Measurements from ENCODE around the gene USP21. TPM values are rescaled to one million over a fixed set of nuclear protein-coding genes. Genes with fewer than 3 reads are reported as not detected.

Gene USP21
- total and polyA plus RNA-seq, 2 of the 8 experiments (the other 6 are each of a cell fraction or from before 2014, with no cell fraction given) = 23.9 to 36.3 TPM

DNA sequence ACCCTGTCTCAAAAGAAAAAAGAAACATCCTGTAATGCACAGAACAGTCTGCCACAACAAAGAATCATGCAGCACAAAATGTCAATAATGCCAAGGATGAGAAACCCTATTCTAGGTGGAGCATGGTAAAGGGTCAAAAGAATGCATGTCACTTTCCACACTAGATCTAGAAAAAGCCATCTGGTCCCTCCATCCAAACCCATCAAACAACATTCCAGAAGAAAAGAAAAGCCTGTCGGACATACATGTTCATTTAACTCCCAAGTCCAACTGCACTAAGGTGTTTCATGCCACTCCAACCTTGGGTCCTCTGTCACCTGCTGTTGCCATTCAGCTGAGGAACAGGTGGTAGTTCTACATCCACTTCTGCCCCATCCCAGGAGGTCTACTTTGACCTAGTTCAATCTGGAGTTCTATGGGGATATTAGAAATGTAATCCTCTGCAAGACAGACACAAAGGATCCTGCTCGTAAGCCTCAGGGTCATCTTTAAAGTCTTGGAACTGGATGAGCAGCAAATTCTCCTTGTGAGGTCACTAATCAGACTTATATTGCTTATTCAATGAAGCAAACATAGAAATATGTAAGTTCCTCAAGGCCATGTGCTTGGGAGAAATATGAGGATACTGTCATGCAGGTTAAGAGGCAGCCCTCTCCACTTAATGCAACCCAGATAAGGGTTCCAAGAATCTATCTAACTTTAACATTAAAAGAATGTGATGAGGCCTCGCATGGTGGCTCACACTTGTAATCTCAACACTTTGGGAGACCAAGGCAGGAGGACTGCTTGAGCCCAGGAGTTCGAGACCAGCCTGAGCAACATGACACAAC lies 30.5 kb upstream of the USP21 start:
- no peak overlapping the region for H3K4me3 ChIP-seq (ENCODE audit: extremely low read depth in 1 of 4, insufficient read depth in 2 of 4, low read depth in 3 of 4, low read length in 4 of 4)
- no peak overlapping the region for H4K8ac ChIP-seq (ENCODE audit: extremely low read depth, insufficient read depth, low read length)
- no peaks in the 10 kb centered on the region; a peak in 1 of 7 replicates for H3K4me1 ChIP-seq (replicated peaks in 1 of 4; ENCODE audit: control insufficient read depth in 3 of 4, insufficient read depth in 4 of 4, low read length in 3 of 4)
- peaks cover 0 to 60% of the 10 kb centered on the region in 2 experiments; a peak in 3 of 4 replicates for H3K79me2 ChIP-seq (ENCODE audit: control insufficient read depth in 1 of 2, insufficient read depth in 2 of 2, low read length in 2 of 2)
- H2BK12ac ChIP-seq (ENCODE audit: low read depth, low read length) = no peak overlapping the region
- H3K27me3 ChIP-seq (replicated peaks in 1 of 4; ENCODE audit: control insufficient read depth in 3 of 4, extremely low read depth in 1 of 4, insufficient read depth in 3 of 4, low read length in 3 of 4) = no peaks in the 10 kb centered on the region
- no peak overlapping the region for H2BK5ac ChIP-seq (ENCODE audit: low read depth, low read length)
- H3K23me2 ChIP-seq (ENCODE audit: low read depth, low read length) = peaks cover 9% of the 10 kb centered on the region
- WGBS, 2 experiments (ENCODE audit: extremely low coverage in 1 of 2, insufficient coverage in 1 of 2, insufficient read length in 1 of 2, insufficient replicate concordance in 2 of 2, low coverage in 1 of 2, low lambda C conversion rate in 2 of 2, missing lambda C conversion rate in 1 of 2) = 91% methylated on average over 4 of the region's 4 CpGs; no CpG with 5 or more reads in 1 of the 2 experiments
- DNase-seq (ENCODE audit: low read depth in 1 of 2, low spot score in 2 of 2) (no peak), FAIRE-seq (no peak)
- H3K4ac ChIP-seq (replicated peaks; ENCODE audit: insufficient read length, low read depth, low read length) = no peak overlapping the region
- no peak overlapping the region for H4K5ac ChIP-seq (ENCODE audit: insufficient read length, low read depth, low read length)
- H3K56ac ChIP-seq (replicated peaks; ENCODE audit: insufficient read length, low read depth, low read length) = no peak overlapping the region
- H2AFZ ChIP-seq (ENCODE audit: low read length) = no peak overlapping the region
- no peak overlapping the region for H2BK15ac ChIP-seq (ENCODE audit: low read length)
- no peak overlapping the region for H3K23ac ChIP-seq (ENCODE audit: insufficient read length)
- POLR2A ChIA-PET (ENCODE audit: partially characterized antibody) = interaction anchor here (1.8 kb wide), 1 partner anchor 8 kb away, joined by 6 read pairs; no protein-coding TSS in a partner anchor
- H2BK120ac ChIP-seq (replicated peaks; ENCODE audit: low read depth, low read length) = no peak overlapping the region
- H3K27ac ChIP-seq (ENCODE audit: low read depth, low read length) = no peak overlapping the region
- H4K91ac ChIP-seq (replicated peaks; ENCODE audit: insufficient read length, low read length) = no peak overlapping the region
- H3K14ac ChIP-seq (ENCODE audit: insufficient read length) = no peak overlapping the region
- peaks cover 2 to 49% (median 15%) of the 10 kb centered on the region in 4 experiments; a peak in 7 of 8 replicates for H3K36me3 ChIP-seq (ENCODE audit: control insufficient read depth in 2 of 4, insufficient read depth in 4 of 4, low read length in 3 of 4)
- H3K79me1 ChIP-seq (ENCODE audit: low read depth, low read length) = peaks cover 6% of the 10 kb centered on the region
- H3K9me3 ChIP-seq (ENCODE audit: insufficient read depth in 2 of 2, low read depth in 1 of 2, low read length in 1 of 2) = no peaks in the 10 kb centered on the region
- H2AK5ac ChIP-seq (ENCODE audit: low read depth, low read length) = no peak overlapping the region
- peaks cover 2 to 11% of the 10 kb centered on the region in 2 experiments for H4K20me1 ChIP-seq (replicated peaks in 1 of 2; ENCODE audit: control insufficient read depth in 1 of 2, insufficient read depth in 2 of 2, low read length in 2 of 2)
- H3K9ac ChIP-seq (replicated peaks in 1 of 4; ENCODE audit: extremely low read depth in 1 of 4, low read depth in 3 of 4, low read length in 3 of 4) = no peak overlapping the region
- H2BK20ac ChIP-seq (ENCODE audit: low read length) = no peak overlapping the region
- H3K18ac ChIP-seq (ENCODE audit: extremely low read depth, low read length) = no peak overlapping the region
- CTCF ChIA-PET (ENCODE audit: partially characterized antibody) = interaction anchor here (0.6 to 1.1 kb wide), 2 partner anchors 11 to 13 kb away, joined by 3 to 4 read pairs; no protein-coding TSS in a partner anchor
- no peak overlapping the region for H3K4me2 ChIP-seq (ENCODE audit: insufficient read depth in 1 of 2, low read depth in 2 of 2, low read length in 2 of 2)
- TF ChIP-seq TAF1 (IDR thresholded peaks at IDR 0.05; ENCODE audit: low read depth, low read length) (no peak), CBX8 (IDR thresholded peaks at IDR 0.05; ENCODE audit: borderline replicate concordance, low read depth, low read length) (no peak), CHD1 (IDR thresholded peaks at IDR 0.05; ENCODE audit: low read depth, low read length) (no peak), SAP30 (IDR thresholded peaks at IDR 0.05; ENCODE audit: insufficient read depth, insufficient replicate concordance, low read length) (no peak), SP4 (IDR thresholded peaks at IDR 0.05; ENCODE audit: low read length) (no peak), JUND (IDR thresholded peaks at IDR 0.05; ENCODE audit: low read length) (no peak), CHD2 (IDR thresholded peaks at IDR 0.05; ENCODE audit: low read length) (no peak), MAFK (IDR thresholded peaks at IDR 0.05; ENCODE audit: low read depth, low read length) (no peak), ZNF274 (IDR thresholded peaks at IDR 0.05; ENCODE audit: borderline replicate concordance, extremely low read depth, low read length) (no peak), KDM4A (IDR thresholded peaks at IDR 0.05; ENCODE audit: low read depth, low read length, severe bottlenecking) (no peak), EP300 (IDR thresholded peaks at IDR 0.05; ENCODE audit: borderline replicate concordance in 1 of 2, low read depth in 2 of 2, low read length in 2 of 2) (no peak), CTBP2 (IDR thresholded peaks at IDR 0.05; ENCODE audit: borderline replicate concordance, insufficient read depth, insufficient read length, low read length) (no peak)
